Panc1 (cell line): ENCODE measurements around the gene RAB6A. TPM values are rescaled to one million over a fixed set of nuclear protein-coding genes. Genes with fewer than 3 reads are reported as not detected.

Experiments used
- ATAC-seq: fragments of 200-7000 bp; cut with Tn5 transposase; 2 replicates; pipeline ENCODE4 v1.9.1; 2020; ENCODE audit warnings: mild to moderate bottlenecking, moderate library complexity
- BruUV-seq: library from RNA; stranded (reverse); fragments of 400-500 nt; replicated peaks from 2 replicates; lab custom pipeline; 2021; lab: Mats Ljungman, UMichigan
- CTCF ChIA-PET: fragments of 300-600 bp; sonication (Branson Sonifier 250); formaldehyde crosslinking; loops from one replicate; lab custom pipeline; 2022; ENCODE audit warnings: antibody characterized with exemption; lab: Charles Lee
- POLR2A ChIA-PET: fragments of 300-600 bp; sonication (Branson Sonifier 250); formaldehyde crosslinking; loops from one replicate; lab custom pipeline; 2022; ENCODE audit warnings: antibody characterized with exemption; lab: Charles Lee
- DNase-seq: peaks from one replicate; pipeline ENCODE4 v3.0.0-alpha.2; 2010; ENCODE audit warnings: low read depth, low spot score
- H3K27ac ChIP-seq: 2 replicates; pipeline ENCODE4 v1.5.1; 2011; ENCODE audit warnings: mild to moderate bottlenecking, low read length, inconsistent platforms
- H3K27me3 ChIP-seq: fragments of 200-500 bp; sonication (Bioruptor generic); 2 replicates; pipeline ENCODE4 v1.6.0; 2014; ENCODE audit warnings: low read length, inconsistent platforms; ENCODE audit not compliant: control insufficient read depth, insufficient read depth
- H3K36me3 ChIP-seq: fragments of 200-500 bp; sonication (Bioruptor generic); 2 replicates; pipeline ENCODE4 v1.5.1; 2014; ENCODE audit warnings: inconsistent platforms, mild to moderate bottlenecking, low read length, moderate library complexity; ENCODE audit not compliant: control insufficient read depth, insufficient read depth
- H3K4me1 ChIP-seq: 2 replicates; pipeline ENCODE4 v1.5.1; 2011; ENCODE audit warnings: inconsistent platforms, mild to moderate bottlenecking, low read length, moderate library complexity; ENCODE audit not compliant: control insufficient read depth, insufficient read depth
- H3K4me3 ChIP-seq, 2 experiments: 2 replicates each; pipeline ENCODE4 v1.5.1; 2011 to 2012; ENCODE audit warnings: low read depth in 2 of 2, low read length in 2 of 2, mild to moderate bottlenecking in 2 of 2, inconsistent platforms in 1 of 2, moderate library complexity in 1 of 2
- H3K9me3 ChIP-seq: fragments of 200-500 bp; sonication (Bioruptor generic); 2 replicates; pipeline ENCODE4 v1.5.1; 2014; ENCODE audit warnings: low read depth, mild to moderate bottlenecking, inconsistent platforms, low read length, moderate library complexity; ENCODE audit not compliant: control insufficient read depth, insufficient read depth
- CTCF ChIP-seq: fragments of 450-650 bp; IDR thresholded peaks from 2 replicates; pipeline ENCODE4 v1.5.1; 2017; ENCODE audit warnings: mild to moderate bottlenecking
- POLR2AphosphoS5 ChIP-seq: IDR thresholded peaks from 2 replicates; pipeline ENCODE4 v1.6.1; 2012; ENCODE audit warnings: mild to moderate bottlenecking, low read depth, low read length, moderate library complexity
- REST ChIP-seq, 2 experiments: IDR thresholded peaks; 2 replicates each; pipeline ENCODE4 v1.6.1; 2011 to 2012; ENCODE audit warnings: low read depth in 2 of 2, control low read depth in 1 of 2, low read length in 1 of 2, mild to moderate bottlenecking in 1 of 2, moderate library complexity in 1 of 2; ENCODE audit not compliant: insufficient read depth in 1 of 2
- SIN3A ChIP-seq: IDR thresholded peaks from 2 replicates; pipeline ENCODE4 v1.6.1; 2012; ENCODE audit warnings: low read depth, mild to moderate bottlenecking, low read length, moderate library complexity, borderline replicate concordance; ENCODE audit not compliant: insufficient read depth
- TCF7L2 ChIP-seq: IDR thresholded peaks from 2 replicates; pipeline ENCODE4 v1.6.1; 2011; ENCODE audit warnings: mild to moderate bottlenecking, low read depth, low read length, inconsistent platforms
- in situ Hi-C: cut with HindIII; loops from 2 replicates; pipeline ENCODE4 v1.10.0; 2016; ENCODE audit warnings: low sequenced_read_pairs, low pct_unique_long_range_greater_than_20kb
- intact Hi-C: fragments of 100-400 bp; cut with micrococcal nuclease; formaldehyde crosslinking; loops from one replicate; pipeline ENCODE4 v1.10.0; 2022; ENCODE audit not compliant: unreplicated experiment
- total RNA-seq: library from RNA; stranded (reverse); gene quantifications from one replicate; pipeline ENCODE4 v1.2.1, GENCODE V29; 2021; ENCODE audit not compliant: unreplicated experiment

Gene RAB6A
- total RNA-seq, 1 experiment from 2014 or later, result 149 TPM

- DNase-seq (no peak), ATAC-seq (no peak)
- ChIA-PET POLR2A (no interaction called here), CTCF (no interaction called here)
- Histone ChIP-seq H3K4me3 (no peak overlapping the region), H3K36me3 (no peaks in the 10 kb centered on the region), H3K27me3 (no peaks in the 10 kb centered on the region), H3K27ac (no peak overlapping the region), H3K4me1 (no peaks in the 10 kb centered on the region), H3K9me3 (no peaks in the 10 kb centered on the region; the same call in 1 of the 2 replicates)
- intact Hi-C loops (no loop called here), in situ Hi-C loops (no loop called here)
- no TSS peak for BruUV-seq
- TF ChIP-seq POLR2AphosphoS5, result no peak
Measured at GRCh38 chr11:73635721-73636120, 125.2 kb downstream of the RAB6A start.

- H3K27ac ChIP-seq, result no peak overlapping the region
- in situ Hi-C loops (no loop called here), intact Hi-C loops (no loop called here)
- no peaks in the 10 kb centered on the region for H3K4me1 ChIP-seq
- ChIA-PET POLR2A (no interaction called here), CTCF (interaction anchor here (0.6 to 1.1 kb wide), 2 partner anchors 12 to 27 kb away, joined by 3 to 4 read pairs; no protein-coding TSS in a partner anchor)
- no peak for DNase-seq
- H3K36me3 ChIP-seq, result no peaks in the 10 kb centered on the region
- no peak overlapping the region for H3K4me3 ChIP-seq
- BruUV-seq, result no TSS peak
- TF ChIP-seq SIN3A (no peak), REST (IDR thresholded peaks at IDR 0.05; ENCODE audit: insufficient read depth in 1 of 2, low read depth in 2 of 2, low read length in 1 of 2) (no peak), POLR2AphosphoS5 (no peak), TCF7L2 (no peak), CTCF (no peak)
- ATAC-seq, result no peak
- H3K9me3 ChIP-seq, result no peaks in the 10 kb centered on the region; the same call in 1 of the 2 replicates
- no peaks in the 10 kb centered on the region for H3K27me3 ChIP-seq
Measured at GRCh38 chr11:73633999-73634398, 126.9 kb downstream of the RAB6A start.

- H3K4me1 ChIP-seq, result no peaks in the 10 kb centered on the region
- H3K36me3 ChIP-seq, result no peaks in the 10 kb centered on the region
- POLR2A ChIA-PET, result no interaction called here
- H3K27me3 ChIP-seq, result no peaks in the 10 kb centered on the region
- in situ Hi-C loops (no loop called here), intact Hi-C loops (no loop called here)
- no peak overlapping the region for H3K4me3 ChIP-seq
- DNase-seq, result no peak
- ATAC-seq, result no peak
- H3K27ac ChIP-seq, result no peak overlapping the region
- no peaks in the 10 kb centered on the region; the same call in 1 of the 2 replicates for H3K9me3 ChIP-seq
- BruUV-seq, result no TSS peak
- TF ChIP-seq SIN3A (no peak), POLR2AphosphoS5 (no peak), REST (IDR thresholded peaks at IDR 0.05; ENCODE audit: insufficient read depth in 1 of 2, low read depth in 2 of 2, low read length in 1 of 2) (no peak), CTCF (no peak), TCF7L2 (no peak)
- CTCF ChIA-PET, result interaction anchor here (1.1 kb wide), 1 partner anchor 28 kb away, joined by 3 read pairs; no protein-coding TSS in a partner anchor
Measured at GRCh38 chr11:73632996-73633395, 127.9 kb downstream of the RAB6A start.
